DOHH2 (cell line): ENCODE data around the gene NBPF11.
"Not testable (repeated sequence)": the region's sequence is repeated elsewhere in the genome, so short reads cannot be mapped to it uniquely, and the experiment has no call there.

Experiments used
- H3F3A ChIP-seq: fragments of 200-600 bp; sonication (generic), shearing (Covaris generic); 2 replicates; pipeline ENCODE4 v1.6.0; 2016; ENCODE audit warnings: antibody characterized with exemption, mild to moderate bottlenecking; ENCODE audit not compliant: control insufficient read depth, insufficient read depth
- H3K27ac ChIP-seq: fragments of 200-600 bp; sonication (generic); 2 replicates; pipeline ENCODE4 v1.5.1; 2014; ENCODE audit warnings: low read depth, mild to moderate bottlenecking, low read length, moderate library complexity
- H3K27me3 ChIP-seq: fragments of 200-600 bp; sonication (generic); 2 replicates; pipeline ENCODE4 v1.6.1; 2014; ENCODE audit warnings: mild to moderate bottlenecking, low read length, mixed read lengths; ENCODE audit not compliant: control insufficient read depth
- H3K36me3 ChIP-seq: fragments of 200-600 bp; sonication (generic); 2 replicates; pipeline ENCODE4 v1.6.1; 2014; ENCODE audit warnings: mild to moderate bottlenecking, low read length, moderate library complexity, mixed read lengths; ENCODE audit not compliant: control insufficient read depth
- H3K4me1 ChIP-seq: fragments of 200-600 bp; sonication (generic); 2 replicates; pipeline ENCODE4 v1.6.1; 2014; ENCODE audit warnings: mild to moderate bottlenecking, low read length, mixed read lengths; ENCODE audit not compliant: control insufficient read depth
- H3K4me2 ChIP-seq: fragments of 200-600 bp; sonication (generic); 2 replicates; pipeline ENCODE4 v1.6.0; 2014; ENCODE audit warnings: mild to moderate bottlenecking, low read length, moderate library complexity
- H3K4me3 ChIP-seq: fragments of 200-600 bp; sonication (generic); 2 replicates; pipeline ENCODE4 v1.5.1; 2014; ENCODE audit warnings: mild to moderate bottlenecking, low read length, mixed read lengths
- H3K79me2 ChIP-seq: fragments of 200-600 bp; sonication (generic); 2 replicates; pipeline ENCODE4 v1.6.1; 2014; ENCODE audit warnings: mild to moderate bottlenecking, low read length, mixed read lengths; ENCODE audit not compliant: control insufficient read depth
- H3K9me2 ChIP-seq: fragments of 200-600 bp; sonication (generic); replicated peaks from 2 replicates; pipeline ENCODE4 v1.6.1; 2014; ENCODE audit warnings: mild to moderate bottlenecking, low read length, mixed read lengths; ENCODE audit not compliant: control insufficient read depth
- H3K9me3 ChIP-seq: fragments of 200-600 bp; sonication (generic); 2 replicates; pipeline ENCODE4 v1.6.1; 2014; ENCODE audit warnings: antibody characterized with exemption, low read length, mixed read lengths; ENCODE audit not compliant: control insufficient read depth, insufficient read depth
- H4K20me1 ChIP-seq: fragments of 200-600 bp; sonication (generic); 2 replicates; pipeline ENCODE4 v1.6.0; 2014; ENCODE audit warnings: low read depth, mild to moderate bottlenecking, antibody characterized with exemption, low read length, moderate library complexity; ENCODE audit not compliant: control insufficient read depth, insufficient read depth

NBPF11 gene

GRCh38 chr1:148149050-148149815, 2.8 kb downstream of the NBPF11 start:
- H3K27ac ChIP-seq, H3K9me3 ChIP-seq, H3K27me3 ChIP-seq, H3K9me2 ChIP-seq, H3K36me3 ChIP-seq, H3K4me3 ChIP-seq, H4K20me1 ChIP-seq, H3K4me2 ChIP-seq, H3K4me1 ChIP-seq, H3F3A ChIP-seq: not testable (repeated sequence)
- H3K79me2 ChIP-seq, result peaks cover 12% of the 10 kb centered on the region

- H3K9me3 ChIP-seq, H3F3A ChIP-seq, H3K9me2 ChIP-seq, H3K27me3 ChIP-seq, H3K4me3 ChIP-seq, H3K4me1 ChIP-seq, H3K36me3 ChIP-seq, H3K27ac ChIP-seq, H4K20me1 ChIP-seq, H3K4me2 ChIP-seq: not testable (repeated sequence)
- H3K79me2 ChIP-seq, result peaks cover 12% of the 10 kb centered on the region
Measured at GRCh38 chr1:148147052-148147838, 4.8 kb downstream of the NBPF11 start.

GRCh38 chr1:148146191-148146997, 5.7 kb downstream of the NBPF11 start:
- not testable (repeated sequence) for H3K27ac ChIP-seq, H3K27me3 ChIP-seq, H3K9me3 ChIP-seq, H3K36me3 ChIP-seq, H4K20me1 ChIP-seq, H3F3A ChIP-seq, H3K79me2 ChIP-seq, H3K4me1 ChIP-seq, H3K4me3 ChIP-seq, H3K9me2 ChIP-seq, H3K4me2 ChIP-seq

- H3K4me3 ChIP-seq, H3K9me2 ChIP-seq, H3K9me3 ChIP-seq, H3K4me2 ChIP-seq, H3K27me3 ChIP-seq, H3K79me2 ChIP-seq, H3K36me3 ChIP-seq, H3K4me1 ChIP-seq, H3F3A ChIP-seq, H4K20me1 ChIP-seq, H3K27ac ChIP-seq: not testable (repeated sequence)
Measured at GRCh38 chr1:148143223-148143622, 8.9 kb downstream of the NBPF11 start.

GRCh38 chr1:148141936-148142335, 10.1 kb downstream of the NBPF11 start:
- not testable (repeated sequence) for H3K4me2 ChIP-seq, H3K9me2 ChIP-seq, H3K36me3 ChIP-seq, H3K4me3 ChIP-seq, H3K27me3 ChIP-seq, H4K20me1 ChIP-seq, H3K27ac ChIP-seq, H3F3A ChIP-seq, H3K79me2 ChIP-seq, H3K4me1 ChIP-seq, H3K9me3 ChIP-seq

GRCh38 chr1:148138606-148139005, 13.5 kb downstream of the NBPF11 start:
- H3K9me3 ChIP-seq, H3K9me2 ChIP-seq, H3K4me2 ChIP-seq, H3K4me1 ChIP-seq, H3K79me2 ChIP-seq, H4K20me1 ChIP-seq, H3F3A ChIP-seq, H3K27me3 ChIP-seq, H3K27ac ChIP-seq, H3K4me3 ChIP-seq, H3K36me3 ChIP-seq: not testable (repeated sequence)

- H3K36me3 ChIP-seq, H3K9me2 ChIP-seq, H3K79me2 ChIP-seq: not testable (repeated sequence)
Measured at GRCh38 chr1:148122341-148122740, 29.7 kb downstream of the NBPF11 start.

More at GRCh38 chr1:148122341-148122740, 29.7 kb downstream of the NBPF11 start:
- H4K20me1 ChIP-seq, H3K27me3 ChIP-seq, H3K27ac ChIP-seq, H3K4me3 ChIP-seq, H3F3A ChIP-seq, H3K4me2 ChIP-seq, H3K4me1 ChIP-seq, H3K9me3 ChIP-seq: not testable (repeated sequence)
